Activated T-helper 2 cell treated with anti-CD3 and anti-CD28 coated beads, Interferon-gamma antibody, Interleukin-2, Interleukin-4, amounts not matched to agents 10 μg/mL and 5 μg/mL and 100 μg/mL, durations not matched to agents 14 hours and 24 hours and 36 hours (primary cell): ENCODE measurements around the gene GALNT14. TPM values are rescaled to one million over a fixed set of nuclear protein-coding genes. Genes with fewer than 3 reads are reported as not detected.
"Not testable (repeated sequence)": the region's sequence is repeated elsewhere in the genome, so short reads cannot be mapped to it uniquely, and the experiment has no call there.

ENCODE experiments used
- DNase-seq: peaks from one replicate; pipeline ENCODE4 v3.0.0; 2021; ENCODE audit warnings: low spot score
- H3K27ac Mint-ChIP-seq: one replicate; pipeline ENCODE4 v1.8.0; 2021; ENCODE audit warnings: mixed read lengths
- H3K27me3 Mint-ChIP-seq: one replicate; pipeline ENCODE4 v1.8.0; 2021; ENCODE audit warnings: low read depth, mixed read lengths
- H3K36me3 Mint-ChIP-seq: one replicate; pipeline ENCODE4 v1.8.0; 2021; ENCODE audit warnings: low read depth, mixed read lengths
- H3K4me1 Mint-ChIP-seq: one replicate; pipeline ENCODE4 v1.8.0; 2021; ENCODE audit warnings: low read depth, mixed read lengths
- H3K4me3 Mint-ChIP-seq: one replicate; pipeline ENCODE4 v1.8.0; 2021; ENCODE audit warnings: low read depth, mild to moderate bottlenecking, moderate library complexity, mixed read lengths
- H3K9me3 Mint-ChIP-seq: one replicate; pipeline ENCODE4 v1.8.0; 2021; ENCODE audit warnings: mixed read lengths
- intact Hi-C: fragments of 100-400 bp; cut with micrococcal nuclease; formaldehyde crosslinking; loops from one replicate; pipeline ENCODE4 v1.15.1; 2023
- total RNA-seq: library from RNA; stranded (reverse); gene quantifications from 2 replicates; pipeline ENCODE4 v1.2.3, GENCODE V29; 2022

Gene GALNT14
- total RNA-seq, 1 donor from 2014 or later = 0.50 TPM

- no peak overlapping the region for H3K4me3 Mint-ChIP-seq
- H3K9me3 Mint-ChIP-seq = no peaks in the 10 kb centered on the region
- H3K27me3 Mint-ChIP-seq = no peaks in the 10 kb centered on the region
- H3K27ac Mint-ChIP-seq = no peak overlapping the region
- H3K4me1 Mint-ChIP-seq = no peaks in the 10 kb centered on the region
- intact Hi-C loops = no loop called here
- no peaks in the 10 kb centered on the region for H3K36me3 Mint-ChIP-seq
- DNase-seq = no peak
Observed at GRCh38 chr2:30923623-30924022, 214.6 kb downstream of the GALNT14 start.

- no peak for DNase-seq
- no peaks in the 10 kb centered on the region for H3K36me3 Mint-ChIP-seq
- H3K27ac Mint-ChIP-seq = no peak overlapping the region
- H3K9me3 Mint-ChIP-seq = no peaks in the 10 kb centered on the region
- intact Hi-C loops = no loop called here
- H3K4me3 Mint-ChIP-seq = no peak overlapping the region
- no peaks in the 10 kb centered on the region for H3K27me3 Mint-ChIP-seq
- H3K4me1 Mint-ChIP-seq = no peaks in the 10 kb centered on the region
Observed at GRCh38 chr2:30920511-30920910, 217.7 kb downstream of the GALNT14 start.

GRCh38 chr2:30915486-30915885 is 222.8 kb downstream of the GALNT14 start:
- no peaks in the 10 kb centered on the region for H3K9me3 Mint-ChIP-seq
- no peak overlapping the region for H3K4me3 Mint-ChIP-seq
- no peaks in the 10 kb centered on the region for H3K36me3 Mint-ChIP-seq
- intact Hi-C loops = no loop called here
- no peaks in the 10 kb centered on the region for H3K27me3 Mint-ChIP-seq
- no peak overlapping the region for H3K27ac Mint-ChIP-seq
- no peaks in the 10 kb centered on the region for H3K4me1 Mint-ChIP-seq
- no peak for DNase-seq

GRCh38 chr2:30914456-30914855 is 223.8 kb downstream of the GALNT14 start:
- H3K27ac Mint-ChIP-seq = no peak overlapping the region

GRCh38 chr2:30912056-30912455 is 226.2 kb downstream of the GALNT14 start:
- no peaks in the 10 kb centered on the region for H3K36me3 Mint-ChIP-seq
- no peaks in the 10 kb centered on the region for H3K9me3 Mint-ChIP-seq
- H3K4me3 Mint-ChIP-seq = no peak overlapping the region
- DNase-seq = no peak
- no peaks in the 10 kb centered on the region for H3K4me1 Mint-ChIP-seq
- H3K27me3 Mint-ChIP-seq = no peaks in the 10 kb centered on the region
- intact Hi-C loops = no loop called here
- H3K27ac Mint-ChIP-seq = no peak overlapping the region

More at GRCh38 chr2:30914456-30914855, 223.8 kb downstream of the GALNT14 start:
- H3K9me3 Mint-ChIP-seq = no peaks in the 10 kb centered on the region
- intact Hi-C loops = no loop called here
- H3K4me1 Mint-ChIP-seq = no peaks in the 10 kb centered on the region
- no peak for DNase-seq
- no peaks in the 10 kb centered on the region for H3K36me3 Mint-ChIP-seq
- no peaks in the 10 kb centered on the region for H3K27me3 Mint-ChIP-seq
- no peak overlapping the region for H3K4me3 Mint-ChIP-seq

- H3K27ac Mint-ChIP-seq = no peak overlapping the region
- H3K4me1 Mint-ChIP-seq = no peaks in the 10 kb centered on the region
- intact Hi-C loops = no loop called here
- H3K27me3 Mint-ChIP-seq = no peaks in the 10 kb centered on the region
- no peaks in the 10 kb centered on the region for H3K36me3 Mint-ChIP-seq
- H3K9me3 Mint-ChIP-seq = no peaks in the 10 kb centered on the region
- no peak for DNase-seq
- no peak overlapping the region for H3K4me3 Mint-ChIP-seq
Observed at GRCh38 chr2:30911327-30911726, 226.9 kb downstream of the GALNT14 start.

GRCh38 chr2:30910686-30911085 is 227.6 kb downstream of the GALNT14 start:
- no peak for DNase-seq
- no peaks in the 10 kb centered on the region for H3K36me3 Mint-ChIP-seq
- no peaks in the 10 kb centered on the region for H3K9me3 Mint-ChIP-seq
- H3K4me3 Mint-ChIP-seq = no peak overlapping the region
- intact Hi-C loops = no loop called here
- no peak overlapping the region for H3K27ac Mint-ChIP-seq
- no peaks in the 10 kb centered on the region for H3K4me1 Mint-ChIP-seq
- H3K27me3 Mint-ChIP-seq = no peaks in the 10 kb centered on the region

GRCh38 chr2:30904437-30904836 is 233.8 kb downstream of the GALNT14 start:
- H3K36me3 Mint-ChIP-seq, intact Hi-C loops, DNase-seq, H3K27ac Mint-ChIP-seq, H3K4me3 Mint-ChIP-seq, H3K4me1 Mint-ChIP-seq, H3K9me3 Mint-ChIP-seq, H3K27me3 Mint-ChIP-seq: not testable (repeated sequence)

- no peaks in the 10 kb centered on the region for H3K9me3 Mint-ChIP-seq
- intact Hi-C loops = no loop called here
- H3K4me1 Mint-ChIP-seq = no peaks in the 10 kb centered on the region
- H3K4me3 Mint-ChIP-seq = no peak overlapping the region
- H3K27ac Mint-ChIP-seq = no peak overlapping the region
- DNase-seq = no peak
- no peaks in the 10 kb centered on the region for H3K36me3 Mint-ChIP-seq
- no peaks in the 10 kb centered on the region for H3K27me3 Mint-ChIP-seq
Observed at GRCh38 chr2:30903326-30903725, 234.9 kb downstream of the GALNT14 start.

GRCh38 chr2:30900381-30900780 is 237.9 kb downstream of the GALNT14 start:
- Mint-ChIP-seq H3K9me3 (no peaks in the 10 kb centered on the region), H3K4me3 (no peak overlapping the region), H3K4me1 (no peaks in the 10 kb centered on the region), H3K36me3 (no peaks in the 10 kb centered on the region), H3K27me3 (no peaks in the 10 kb centered on the region), H3K27ac (no peak overlapping the region)
- DNase-seq = no peak
- intact Hi-C loops = no loop called here

GRCh38 chr2:30899516-30900054 is 238.7 kb downstream of the GALNT14 start:
- Mint-ChIP-seq H3K27ac (no peak overlapping the region), H3K27me3 (peaks cover 2% of the 10 kb centered on the region), H3K4me1 (no peaks in the 10 kb centered on the region), H3K4me3 (no peak overlapping the region), H3K9me3 (no peaks in the 10 kb centered on the region), H3K36me3 (no peaks in the 10 kb centered on the region)
- DNase-seq = no peak
- intact Hi-C loops = no loop called here

- no peak for DNase-seq
- H3K4me1 Mint-ChIP-seq = no peaks in the 10 kb centered on the region
- H3K36me3 Mint-ChIP-seq = no peaks in the 10 kb centered on the region
- H3K4me3 Mint-ChIP-seq = no peak overlapping the region
- H3K27me3 Mint-ChIP-seq = peaks cover 2% of the 10 kb centered on the region
- H3K27ac Mint-ChIP-seq = no peak overlapping the region
- no peaks in the 10 kb centered on the region for H3K9me3 Mint-ChIP-seq
- intact Hi-C loops = no loop called here
Observed at GRCh38 chr2:30897539-30897938, 240.7 kb downstream of the GALNT14 start.

GRCh38 chr2:30894498-30895119 is 243.6 kb downstream of the GALNT14 start:
- Mint-ChIP-seq H3K4me3 (no peak overlapping the region), H3K27ac (no peak overlapping the region), H3K9me3 (no peaks in the 10 kb centered on the region), H3K36me3 (no peaks in the 10 kb centered on the region), H3K27me3 (peaks cover 3% of the 10 kb centered on the region), H3K4me1 (no peaks in the 10 kb centered on the region)
- intact Hi-C loops = no loop called here
- no peak for DNase-seq
